ENCODE data around the gene RAB40C.
"Not testable (repeated sequence)": the region's sequence is repeated elsewhere in the genome, so short reads cannot be mapped to it uniquely, and the experiment has no call there.

RAB40C gene

DNA sequence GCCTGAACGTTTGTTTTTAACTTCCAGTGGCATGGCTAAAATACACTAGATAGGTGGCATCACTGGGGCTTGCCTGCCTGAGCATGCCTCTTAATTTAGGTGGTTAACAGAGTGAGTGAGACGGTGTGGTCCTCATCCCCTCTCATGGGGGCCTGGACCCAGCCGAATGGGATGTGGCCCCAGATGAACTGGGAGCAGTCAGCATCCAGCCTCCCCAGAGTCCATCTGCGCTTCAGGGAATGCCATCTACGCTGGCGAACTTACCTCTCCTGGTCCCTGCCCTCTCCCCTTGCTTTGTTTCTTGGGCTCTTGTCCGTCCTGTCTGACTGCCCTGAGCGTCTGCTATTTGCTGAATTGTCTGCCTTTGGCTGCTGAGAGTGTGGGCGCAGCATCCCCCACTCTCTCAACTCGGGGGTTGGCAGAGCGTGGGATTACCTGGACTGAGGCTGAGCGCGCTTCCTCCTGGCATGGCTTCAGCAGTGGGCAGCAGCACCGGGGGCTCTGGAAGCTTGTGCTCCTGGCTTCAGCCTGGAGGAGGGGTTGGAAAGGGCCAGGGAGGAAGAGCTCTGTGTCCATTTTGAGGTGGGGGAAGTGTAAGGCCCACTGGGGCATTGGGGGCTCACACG is 2.1 kb downstream of the RAB40C start:
- Mint-ChIP-seq H3K27me3 (no peaks in the 10 kb centered on the region), H3K4me1 (peaks cover 36% of the 10 kb centered on the region), H3K4me3 (peak overlapping the region; percentile 89), H3K36me3 (no peaks in the 10 kb centered on the region), H3K27ac (peak overlapping the region; percentile 72), H3K9me3 (no peaks in the 10 kb centered on the region)

DNA sequence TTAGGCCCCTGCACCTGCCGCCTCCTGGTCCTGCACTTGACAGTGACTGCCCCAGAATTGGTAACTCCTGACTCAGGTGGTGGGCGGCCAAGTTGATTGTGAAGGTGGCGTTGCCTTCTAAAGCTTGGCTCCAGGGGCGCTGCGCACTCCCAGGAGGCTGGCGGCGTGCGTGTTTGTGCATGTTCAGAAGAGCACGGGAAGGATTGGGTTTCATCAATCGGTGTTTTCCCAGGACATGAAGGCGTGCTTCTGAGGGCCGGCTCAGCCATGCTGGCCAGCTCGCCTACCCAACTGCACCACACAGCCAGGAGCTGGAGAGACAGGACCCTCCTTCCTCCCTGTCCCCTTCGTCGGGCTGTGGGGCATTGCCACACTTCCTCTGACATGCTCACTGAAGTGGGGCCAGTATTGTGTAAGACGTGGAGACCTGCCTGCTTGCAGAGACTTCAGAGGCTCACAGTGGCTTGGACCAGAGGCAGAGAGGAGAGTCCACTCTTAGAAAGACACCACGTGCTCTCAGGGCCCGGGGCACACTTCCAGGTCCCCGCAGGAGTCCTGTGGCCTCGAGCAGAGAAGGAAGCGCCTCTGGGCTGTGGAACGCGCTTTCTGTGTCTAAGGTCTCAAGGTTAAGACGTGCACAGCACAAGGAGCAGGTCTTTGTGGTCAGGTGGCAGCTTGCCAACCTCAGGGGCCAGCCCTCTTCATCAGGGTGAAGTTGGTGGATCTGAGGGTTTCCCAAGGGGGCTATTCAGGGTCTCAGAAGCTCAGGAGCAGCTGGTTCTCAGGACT is 2.8 kb downstream of the RAB40C start:
- Mint-ChIP-seq H3K4me1 (peaks cover 36% of the 10 kb centered on the region), H3K27ac (peak overlapping the region; percentile 62), H3K27me3 (no peaks in the 10 kb centered on the region), H3K36me3 (no peaks in the 10 kb centered on the region), H3K4me3 (no peak overlapping the region), H3K9me3 (no peaks in the 10 kb centered on the region)

DNA sequence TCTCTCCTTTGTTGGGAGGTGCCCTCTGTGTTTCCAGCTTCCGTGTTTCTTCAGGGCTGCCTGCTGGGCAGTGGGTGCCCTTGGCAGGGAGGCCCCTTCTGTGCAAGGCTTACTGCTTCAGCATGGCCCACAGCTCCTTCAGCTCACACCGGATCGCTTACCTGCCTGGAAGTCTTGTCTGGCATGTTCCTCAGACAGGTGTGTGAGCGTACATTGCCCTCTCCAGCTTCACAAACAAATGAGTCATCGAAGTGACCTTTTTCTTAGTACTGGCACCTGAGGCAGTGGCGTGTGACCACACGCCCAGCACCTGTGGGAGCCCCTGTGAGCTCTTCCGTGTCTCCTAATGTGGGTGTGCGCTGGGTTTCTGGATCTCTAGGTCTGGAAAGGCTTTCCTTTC is 3.5 kb downstream of the RAB40C start:
- Mint-ChIP-seq H3K27ac (no peak overlapping the region), H3K27me3 (no peaks in the 10 kb centered on the region), H3K36me3 (no peaks in the 10 kb centered on the region), H3K4me3 (no peak overlapping the region), H3K4me1 (peaks cover 36% of the 10 kb centered on the region), H3K9me3 (no peaks in the 10 kb centered on the region)

DNA sequence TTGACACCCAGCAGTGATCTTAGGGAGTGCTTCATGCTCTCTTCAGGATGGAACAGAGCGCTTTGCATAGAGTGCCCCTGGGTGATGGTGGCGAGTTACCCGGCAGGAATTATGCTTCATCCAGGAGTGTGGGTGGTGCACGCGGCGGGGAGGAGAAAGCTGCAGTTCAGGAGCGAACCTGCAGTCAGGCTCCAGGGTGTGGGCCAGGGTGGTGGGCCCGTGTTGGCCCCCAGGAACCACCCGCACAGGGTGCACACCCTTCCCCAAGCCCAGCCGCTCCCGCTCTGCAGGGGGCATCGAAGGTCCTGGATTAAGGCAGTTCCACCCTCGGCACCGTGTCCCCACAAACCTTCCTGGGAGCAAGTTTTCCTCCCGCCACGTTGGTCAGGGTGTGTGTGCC is 3.9 kb downstream of the RAB40C start:
- no peak overlapping the region for H3K4me3 Mint-ChIP-seq
- no peaks in the 10 kb centered on the region for H3K9me3 Mint-ChIP-seq
- peaks cover 36% of the 10 kb centered on the region for H3K4me1 Mint-ChIP-seq
- no peaks in the 10 kb centered on the region for H3K36me3 Mint-ChIP-seq
- H3K27me3 Mint-ChIP-seq, result no peaks in the 10 kb centered on the region
- H3K27ac Mint-ChIP-seq, result no peak overlapping the region

DNA sequence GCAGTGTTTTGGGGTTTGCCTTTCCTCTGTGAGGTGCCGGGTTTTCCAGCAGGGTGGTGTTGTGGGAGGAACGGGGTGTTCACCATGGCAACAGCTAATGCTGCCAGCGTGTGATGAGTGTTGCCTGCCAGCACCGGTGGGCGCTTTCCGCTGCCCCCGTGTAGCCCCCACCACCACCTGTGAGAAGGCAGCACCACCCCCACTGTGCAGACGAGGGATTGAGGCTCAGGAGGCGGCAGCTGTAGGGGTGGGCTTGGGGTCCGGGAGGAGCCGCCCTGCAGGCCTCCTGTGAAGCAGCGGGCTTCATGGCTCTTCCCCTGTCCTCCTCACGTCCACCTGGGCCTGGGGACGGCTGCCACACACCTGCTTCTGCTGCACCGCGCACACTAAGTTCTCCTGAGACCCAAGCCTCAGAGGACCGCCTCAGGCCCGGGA is 5.2 kb downstream of the RAB40C start:
- Mint-ChIP-seq H3K4me3 (no peak overlapping the region), H3K27me3 (no peaks in the 10 kb centered on the region), H3K9me3 (no peaks in the 10 kb centered on the region), H3K27ac (no peak overlapping the region), H3K36me3 (no peaks in the 10 kb centered on the region), H3K4me1 (peaks cover 36% of the 10 kb centered on the region)

DNA sequence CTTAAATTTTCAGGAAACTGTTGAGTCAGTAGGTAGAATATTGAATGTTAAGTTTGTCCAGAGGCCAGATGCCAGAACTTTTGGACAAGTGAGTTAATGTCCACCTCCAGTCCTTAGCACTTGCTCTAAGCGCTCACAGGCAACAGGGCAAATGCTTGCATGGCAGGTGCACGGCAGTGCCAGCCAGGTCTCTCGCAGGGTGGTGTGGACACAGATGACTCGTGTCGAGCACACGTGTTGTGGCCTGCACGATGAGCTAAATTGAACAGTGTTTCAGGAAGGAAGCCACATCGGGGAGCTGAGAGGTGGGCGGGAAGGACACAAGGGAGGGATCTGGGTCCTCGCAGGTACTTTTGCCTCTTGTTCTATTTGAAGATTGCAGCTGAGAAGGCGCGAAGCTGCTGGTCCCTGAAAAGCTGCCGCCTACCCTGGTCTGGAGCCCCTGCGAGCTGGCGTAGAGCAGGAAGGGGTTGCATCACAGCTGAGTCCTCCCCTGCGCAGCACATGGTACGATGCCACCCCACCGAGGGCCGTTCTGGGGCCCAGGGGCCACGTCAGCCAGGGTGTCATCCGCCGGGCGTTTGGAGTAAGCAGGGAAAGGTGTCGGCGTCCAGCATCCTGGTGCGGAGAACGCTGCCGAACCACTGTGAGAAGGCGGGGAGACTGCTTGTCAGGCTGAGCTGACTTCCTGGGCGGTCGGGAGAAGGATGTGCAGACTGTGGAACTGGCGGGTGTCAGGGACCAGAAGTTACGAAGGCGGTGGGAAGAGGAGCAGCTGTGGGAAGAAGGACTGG is 6.3 kb downstream of the RAB40C start:
- H3K9me3 Mint-ChIP-seq, result no peaks in the 10 kb centered on the region
- H3K4me3 Mint-ChIP-seq, result no peak overlapping the region
- H3K27ac Mint-ChIP-seq, result peak overlapping the region; percentile 32
- peaks cover 28% of the 10 kb centered on the region for H3K4me1 Mint-ChIP-seq
- H3K27me3 Mint-ChIP-seq, result no peaks in the 10 kb centered on the region
- H3K36me3 Mint-ChIP-seq, result no peaks in the 10 kb centered on the region

DNA sequence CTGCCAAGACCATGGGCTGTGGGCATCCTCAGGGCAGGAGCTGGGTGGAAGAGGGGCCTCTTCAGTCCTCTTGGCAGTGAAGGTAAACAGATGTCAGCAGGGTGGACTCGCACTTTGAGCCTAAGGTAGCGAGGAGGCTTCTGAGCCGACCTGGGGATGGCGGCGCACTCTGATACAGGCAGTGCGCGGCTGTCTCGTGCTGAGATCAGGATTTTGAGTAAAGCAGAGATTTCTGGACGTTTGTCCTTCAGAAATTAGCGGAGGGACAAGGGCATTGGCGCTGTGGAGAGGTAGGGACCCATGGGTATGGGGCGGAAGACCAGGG is 6.8 kb downstream of the RAB40C start:
- Mint-ChIP-seq H3K9me3 (no peaks in the 10 kb centered on the region), H3K36me3 (no peaks in the 10 kb centered on the region), H3K27me3 (no peaks in the 10 kb centered on the region), H3K4me1 (peaks cover 26% of the 10 kb centered on the region), H3K27ac (peak overlapping the region; percentile 32), H3K4me3 (no peak overlapping the region)

DNA sequence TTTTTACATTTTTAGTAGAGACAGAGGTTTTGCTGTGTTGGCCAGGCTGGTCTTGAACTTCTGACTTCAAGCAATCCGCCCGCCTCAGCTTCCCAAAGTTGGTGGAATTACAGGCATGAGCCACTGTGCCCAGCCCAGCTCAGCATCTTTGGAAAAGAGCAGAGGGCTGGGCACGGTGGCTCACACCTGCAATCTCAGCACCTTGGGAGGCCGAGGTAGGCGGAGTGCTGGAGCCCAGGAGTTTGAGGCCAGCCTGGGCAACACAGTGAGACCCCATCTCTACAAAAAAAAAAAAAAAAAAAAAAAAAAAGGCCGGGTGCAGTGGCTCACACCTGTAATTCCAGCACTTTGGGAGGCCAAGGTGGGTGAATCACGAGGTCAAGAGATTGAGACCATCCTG is 7.8 kb downstream of the RAB40C start:
- H3K4me1 Mint-ChIP-seq, result peaks cover 19% of the 10 kb centered on the region
- not testable (repeated sequence) for H3K27me3 Mint-ChIP-seq, H3K9me3 Mint-ChIP-seq, H3K27ac Mint-ChIP-seq, H3K36me3 Mint-ChIP-seq, H3K4me3 Mint-ChIP-seq

DNA sequence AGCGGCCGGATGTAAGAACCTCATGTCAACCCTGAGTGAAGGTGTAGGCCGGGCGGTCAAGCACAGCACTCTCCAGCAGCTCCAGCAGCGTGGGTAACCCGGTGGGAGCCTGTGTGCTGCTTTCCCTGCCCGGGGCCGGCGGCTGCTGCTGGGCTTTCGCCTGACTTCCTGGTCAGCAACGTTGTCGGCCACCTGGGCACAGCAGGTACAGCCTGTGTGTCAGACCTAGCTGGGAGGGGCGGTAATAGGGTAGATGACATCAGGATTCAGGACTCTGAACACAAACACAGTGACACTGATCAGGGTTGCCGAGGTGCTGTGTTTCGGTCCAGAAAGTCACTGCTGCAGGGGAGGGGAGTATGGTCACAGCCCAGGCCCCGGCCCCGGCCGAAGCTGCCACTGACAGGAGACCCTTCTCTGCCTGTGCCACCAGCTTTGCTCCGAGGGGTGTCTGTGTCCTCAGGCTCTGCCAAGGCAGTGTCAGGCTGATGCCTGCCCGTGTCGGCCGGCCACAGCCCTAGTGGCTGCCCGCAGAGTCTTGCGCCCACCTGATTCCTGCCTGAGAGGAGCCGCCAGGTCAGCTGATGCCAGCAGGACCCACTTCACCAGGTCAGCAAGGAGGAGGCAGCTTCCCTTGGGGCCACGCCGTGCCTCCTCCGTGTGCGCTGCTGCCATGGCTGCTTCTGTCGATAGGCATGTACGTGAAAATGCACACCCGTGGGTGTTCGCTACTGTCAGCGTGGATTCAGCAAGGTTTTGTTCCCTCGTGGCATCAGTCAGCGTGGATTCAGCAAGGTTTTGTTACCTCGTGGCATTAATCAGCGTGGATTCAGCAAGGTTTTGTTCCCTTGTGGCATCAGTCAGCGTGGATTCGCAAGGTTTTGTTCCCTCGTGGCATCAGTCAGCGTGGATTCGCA is 9.2 kb downstream of the RAB40C start:
- Mint-ChIP-seq H3K27me3 (no peaks in the 10 kb centered on the region), H3K4me3 (no peak overlapping the region), H3K9me3 (no peaks in the 10 kb centered on the region), H3K4me1 (peaks cover 19% of the 10 kb centered on the region), H3K27ac (no peak overlapping the region), H3K36me3 (no peaks in the 10 kb centered on the region)

DNA sequence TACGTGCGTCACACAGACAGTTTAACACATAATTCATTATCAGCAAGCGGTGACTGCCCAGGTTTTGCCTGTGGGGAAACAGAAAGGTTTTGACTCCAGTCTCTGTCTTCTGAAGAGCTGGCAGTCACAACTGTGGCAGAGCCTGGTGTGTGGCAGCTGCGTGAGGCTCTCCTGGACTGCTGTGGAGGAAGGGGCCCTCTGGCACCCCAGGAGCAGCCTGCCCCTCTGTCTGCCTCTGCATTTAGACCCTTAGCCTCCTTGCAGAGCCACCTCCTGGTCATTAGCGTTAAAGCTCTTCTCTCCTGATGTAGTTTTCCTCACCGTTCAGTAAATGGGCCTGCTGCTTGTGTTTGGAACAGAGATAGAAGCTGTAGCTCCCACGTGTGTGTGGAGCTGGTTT is 10.9 kb downstream of the RAB40C start:
- H3K4me1 Mint-ChIP-seq, result peaks cover 14% of the 10 kb centered on the region
- H3K36me3 Mint-ChIP-seq, result no peaks in the 10 kb centered on the region
- no peaks in the 10 kb centered on the region for H3K27me3 Mint-ChIP-seq
- no peaks in the 10 kb centered on the region for H3K9me3 Mint-ChIP-seq
- no peak overlapping the region for H3K4me3 Mint-ChIP-seq
- no peak overlapping the region for H3K27ac Mint-ChIP-seq

DNA sequence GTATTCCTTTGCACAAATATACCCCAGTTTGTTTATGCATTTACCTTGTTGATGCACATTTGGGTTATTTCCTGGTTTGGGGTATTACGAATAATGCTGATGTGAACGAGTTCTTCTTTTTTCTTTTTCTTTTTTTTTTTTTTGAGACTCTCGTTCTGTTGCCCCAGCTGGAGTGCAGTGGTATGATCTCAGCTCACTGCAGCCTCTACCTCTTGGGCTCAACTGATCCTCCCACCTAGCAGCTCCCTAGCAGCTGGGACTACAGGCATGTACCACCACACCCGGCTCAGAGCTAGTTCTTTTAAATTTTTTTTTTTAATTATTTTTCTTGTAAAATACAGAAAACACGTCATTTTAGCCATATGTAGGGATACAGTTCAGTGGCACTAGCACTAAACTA is 14.1 kb downstream of the RAB40C start:
- H3K4me1 Mint-ChIP-seq, result peaks cover 16% of the 10 kb centered on the region

DNA sequence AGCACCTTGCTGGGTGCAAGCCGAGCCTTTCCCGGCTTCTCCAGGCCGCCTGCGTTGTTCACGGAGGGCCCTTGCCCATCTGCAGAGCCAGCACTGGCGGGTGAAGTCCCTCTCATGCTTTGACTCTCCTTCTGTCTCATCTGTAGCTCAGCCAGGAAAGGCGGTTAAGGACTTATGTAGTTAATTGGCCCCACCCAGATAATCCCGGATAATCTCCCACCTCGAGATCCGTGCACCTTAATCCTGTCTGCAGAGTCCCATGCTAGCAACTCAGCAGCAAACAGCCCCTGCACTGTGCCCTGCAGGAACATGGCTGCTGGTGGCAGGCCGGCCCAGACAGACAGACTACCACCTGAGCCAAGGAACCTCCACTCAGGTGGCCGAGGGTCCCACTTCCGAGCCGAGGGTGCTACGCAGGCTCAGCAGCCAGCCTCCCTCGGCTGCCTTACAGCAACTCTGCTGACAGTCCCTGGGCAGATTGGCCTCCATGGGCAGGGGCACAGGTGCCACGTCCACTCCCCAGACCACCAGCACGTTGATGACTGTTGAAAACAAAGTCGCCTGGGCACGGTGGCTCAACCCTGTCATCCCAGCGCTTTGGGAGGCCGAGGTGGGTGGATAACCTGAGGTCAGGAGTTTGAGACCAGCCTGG is 16.9 kb downstream of the RAB40C start:
- H3K36me3 Mint-ChIP-seq, result no peaks in the 10 kb centered on the region
- H3K4me1 Mint-ChIP-seq, result peaks cover 25% of the 10 kb centered on the region
- H3K27ac Mint-ChIP-seq, result no peak overlapping the region
- no peak overlapping the region for H3K4me3 Mint-ChIP-seq
- H3K27me3 Mint-ChIP-seq, result no peaks in the 10 kb centered on the region
- H3K9me3 Mint-ChIP-seq, result no peaks in the 10 kb centered on the region

More for the DNA sequence above, 14.1 kb downstream of the RAB40C start:
- Mint-ChIP-seq H3K27me3 (no peaks in the 10 kb centered on the region), H3K36me3 (no peaks in the 10 kb centered on the region), H3K27ac (no peak overlapping the region), H3K9me3 (no peaks in the 10 kb centered on the region), H3K4me3 (no peak overlapping the region)

DNA sequence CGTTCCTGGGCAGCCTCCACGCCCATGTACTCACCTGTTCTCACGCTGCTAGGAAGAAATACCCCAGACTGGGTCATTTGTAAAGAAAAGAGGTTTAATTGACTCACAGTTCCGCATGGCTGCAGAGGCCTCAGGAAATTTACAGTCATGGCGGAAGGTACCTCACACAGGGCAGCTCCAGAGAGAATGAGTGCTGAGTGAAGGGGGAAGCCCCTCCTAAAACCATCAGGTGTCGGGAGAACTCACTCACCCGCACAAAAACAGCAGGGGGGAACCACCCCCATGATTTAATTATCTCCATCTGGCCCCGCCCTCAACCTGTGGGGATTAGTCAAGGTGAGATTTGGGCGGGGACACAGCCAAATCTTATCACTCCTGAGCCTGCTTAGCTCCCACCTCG is 18.2 kb downstream of the RAB40C start:
- no peaks in the 10 kb centered on the region for H3K9me3 Mint-ChIP-seq
- H3K27ac Mint-ChIP-seq, result peak overlapping the region; percentile 17

DNA sequence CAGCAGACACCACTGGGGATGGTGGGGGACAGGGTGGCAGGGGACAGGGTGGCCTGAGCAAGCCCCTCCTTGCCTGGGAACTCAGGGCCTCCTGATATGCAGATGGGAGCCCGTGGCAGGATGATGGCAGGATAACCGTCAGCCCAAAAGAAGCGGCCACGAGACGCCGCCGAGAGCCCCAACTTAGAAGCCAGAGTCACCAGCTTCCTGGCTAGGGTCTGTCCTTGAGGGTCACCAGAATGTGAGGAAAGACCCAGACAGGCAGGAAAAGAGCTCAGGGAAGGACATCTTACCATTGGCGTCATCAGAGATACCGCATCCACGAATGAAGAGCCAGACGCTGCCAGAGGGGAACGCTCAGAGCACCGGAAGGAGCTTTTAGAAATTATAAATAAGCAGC is 19.4 kb downstream of the RAB40C start:
- no peak overlapping the region for H3K4me3 Mint-ChIP-seq
- no peaks in the 10 kb centered on the region for H3K9me3 Mint-ChIP-seq
- H3K27me3 Mint-ChIP-seq, result no peaks in the 10 kb centered on the region
- no peak overlapping the region for H3K27ac Mint-ChIP-seq
- H3K4me1 Mint-ChIP-seq, result peaks cover 16% of the 10 kb centered on the region
- no peaks in the 10 kb centered on the region for H3K36me3 Mint-ChIP-seq

More for the DNA sequence above, 18.2 kb downstream of the RAB40C start:
- Mint-ChIP-seq H3K4me3 (no peak overlapping the region), H3K4me1 (peaks cover 20% of the 10 kb centered on the region), H3K27me3 (no peaks in the 10 kb centered on the region), H3K36me3 (no peaks in the 10 kb centered on the region)

DNA sequence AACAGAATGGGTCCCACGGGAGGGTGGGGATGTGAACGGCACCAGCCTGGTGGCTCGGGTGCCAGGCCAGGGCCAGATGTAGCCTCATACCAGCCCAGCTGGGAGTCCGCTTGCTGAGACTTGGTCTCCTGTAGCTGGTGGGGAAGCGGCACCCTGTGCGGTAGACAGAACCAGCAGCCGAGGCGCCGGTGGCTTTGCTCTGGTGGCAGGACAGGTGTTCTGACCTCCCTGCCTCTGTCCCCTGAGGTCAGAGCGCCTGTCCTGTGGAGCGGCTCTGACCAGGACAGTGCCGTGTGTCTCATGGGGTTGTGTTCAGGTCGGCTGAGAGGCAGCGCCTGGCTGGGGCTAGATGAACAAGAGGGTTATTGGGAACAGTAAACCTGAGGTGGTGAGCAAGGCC is 20.1 kb downstream of the RAB40C start:
- H3K27me3 Mint-ChIP-seq, result no peaks in the 10 kb centered on the region
- no peak overlapping the region for H3K27ac Mint-ChIP-seq
- H3K4me3 Mint-ChIP-seq, result no peak overlapping the region
- no peaks in the 10 kb centered on the region for H3K9me3 Mint-ChIP-seq
- H3K4me1 Mint-ChIP-seq, result peaks cover 16% of the 10 kb centered on the region
- no peaks in the 10 kb centered on the region for H3K36me3 Mint-ChIP-seq

All from activated naive CD4-positive, alpha-beta T cell treated with anti-CD3 and anti-CD28 coated beads, Interleukin-2, amount 50 U/mL, for 24 hours (primary cell).